KBM-7 (cell line): ENCODE data around the gene NUMB.

ENCODE experiments used
- DNase-seq: peaks from one replicate; pipeline ENCODE4 v3.0.0-alpha.2; 2015
- in situ Hi-C: fragments of 300-500 bp; cut with MboI; formaldehyde crosslinking; loops from 2 replicates; pipeline ENCODE4 v1.14.3; 2020; ENCODE audit warnings: low sequenced_read_pairs, low pct_unique_long_range_greater_than_20kb, mixed read lengths

Gene NUMB

DNA sequence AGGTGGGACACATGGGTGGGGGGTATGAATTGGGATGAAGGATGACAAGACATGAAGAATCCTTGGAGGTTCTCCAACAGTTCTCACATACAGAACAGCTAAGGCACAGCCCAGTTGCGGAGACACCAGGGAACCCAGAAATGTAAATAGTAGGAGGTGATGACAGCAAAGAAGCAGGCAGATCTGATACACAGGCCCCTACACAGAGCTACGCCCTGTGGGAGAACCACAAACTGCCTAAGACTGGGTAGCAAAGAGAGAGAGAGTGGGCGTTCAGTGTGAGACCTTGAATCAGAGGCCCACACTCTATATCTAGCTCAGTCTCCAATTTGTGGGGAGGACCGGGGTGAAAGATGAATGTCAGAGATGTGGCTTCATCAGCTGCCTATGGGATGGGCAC is 9.5 kb upstream of the NUMB start:
- DNase-seq = no peak
- in situ Hi-C loops = no loop called here

DNA sequence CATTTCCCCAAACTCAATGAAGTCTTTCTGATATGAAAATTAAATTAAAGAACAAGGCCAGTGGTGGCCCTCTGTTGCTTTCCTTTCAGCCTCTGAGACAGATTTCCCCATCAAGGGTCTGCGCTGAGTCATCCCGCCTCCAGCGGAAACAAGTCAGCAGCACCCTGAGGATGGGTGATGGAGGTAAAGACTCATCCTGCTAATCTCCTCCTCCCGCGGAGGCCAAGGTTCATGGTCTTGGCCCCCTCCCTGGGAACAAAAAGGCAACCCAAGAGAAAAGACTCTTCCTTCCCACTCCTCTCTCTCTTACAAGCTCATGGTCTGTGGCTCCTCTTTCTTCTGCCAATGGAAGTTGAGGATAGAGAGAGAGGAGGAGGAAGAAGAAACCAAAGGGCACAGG is 9.0 kb upstream of the NUMB start:
- in situ Hi-C loops = no loop called here
- no peak for DNase-seq

DNA sequence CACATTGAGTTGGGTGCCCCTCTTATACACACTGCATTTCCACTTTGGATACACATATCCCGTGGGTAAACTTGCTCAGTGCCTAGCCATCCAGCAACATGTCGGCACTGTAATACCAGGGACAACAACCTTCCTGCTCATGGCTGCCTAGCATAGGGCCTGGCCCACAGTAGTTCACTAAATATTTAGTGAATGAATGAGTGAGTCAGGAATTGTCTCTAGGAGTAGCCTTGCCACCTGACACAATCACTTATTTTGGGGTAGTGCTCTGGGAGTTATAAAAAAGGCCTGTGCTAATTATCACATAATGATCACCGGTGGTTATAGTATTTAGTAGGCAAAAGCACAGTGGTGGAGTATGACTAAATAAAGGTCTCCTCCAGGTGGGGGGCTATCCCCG is 8.5 kb upstream of the NUMB start:
- DNase-seq = no peak
- in situ Hi-C loops = no loop called here

DNA sequence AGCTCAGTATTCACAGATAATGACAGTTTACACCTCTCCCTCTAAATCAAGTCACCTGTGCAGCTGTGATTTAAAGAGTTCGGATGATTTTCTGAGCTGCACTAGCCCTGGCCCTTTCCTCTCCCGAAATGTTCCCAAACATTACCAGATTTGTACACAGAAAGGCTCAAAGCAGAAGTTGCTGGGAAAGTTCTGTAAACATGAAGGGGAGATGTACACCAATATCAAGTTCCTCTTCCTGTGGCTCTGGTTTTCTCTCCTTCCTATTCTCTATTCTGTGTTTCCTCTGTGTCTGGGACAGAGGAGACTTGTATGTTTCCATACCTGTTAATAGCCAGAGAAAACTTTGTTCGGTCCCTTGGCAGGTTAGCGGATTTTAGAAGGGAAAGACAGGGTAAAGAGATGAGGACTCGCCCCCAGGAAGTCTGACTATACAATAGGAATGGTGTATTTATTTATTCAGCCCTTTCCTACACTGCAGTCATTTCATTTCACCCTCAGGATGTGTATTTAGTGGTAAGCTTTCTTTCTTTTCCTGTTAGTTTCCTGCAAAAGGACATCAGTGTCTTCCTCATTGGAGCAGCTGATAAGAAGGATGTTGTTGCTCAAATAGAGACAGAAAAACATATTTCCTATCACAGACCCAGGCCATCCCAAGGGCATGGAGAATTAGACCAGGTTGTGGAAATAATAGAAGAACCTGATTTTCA is 7.6 kb upstream of the NUMB start:
- peak; percentile 63 for DNase-seq
- in situ Hi-C loops = no loop called here

DNA sequence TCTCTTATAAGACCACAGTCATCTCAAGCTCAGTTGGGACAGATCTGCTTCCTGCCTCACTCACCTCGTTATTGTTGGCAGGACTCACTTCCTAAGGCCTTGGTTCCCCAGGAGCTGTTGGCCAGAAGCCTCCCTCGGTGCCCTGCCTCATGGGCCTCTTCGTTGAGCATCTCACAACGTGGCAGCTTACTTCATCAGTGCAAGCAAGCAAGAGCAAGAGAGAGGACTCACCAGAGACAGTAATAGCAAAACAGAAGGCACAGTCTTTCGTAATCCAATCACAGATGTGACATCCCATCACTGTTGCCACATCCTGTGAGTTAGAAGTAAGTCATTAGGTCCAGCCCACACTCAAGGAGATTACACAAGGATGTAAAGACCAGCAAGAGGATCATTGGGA is 5.1 kb upstream of the NUMB start:
- in situ Hi-C loops = no loop called here
- DNase-seq = peak; percentile 76

DNA sequence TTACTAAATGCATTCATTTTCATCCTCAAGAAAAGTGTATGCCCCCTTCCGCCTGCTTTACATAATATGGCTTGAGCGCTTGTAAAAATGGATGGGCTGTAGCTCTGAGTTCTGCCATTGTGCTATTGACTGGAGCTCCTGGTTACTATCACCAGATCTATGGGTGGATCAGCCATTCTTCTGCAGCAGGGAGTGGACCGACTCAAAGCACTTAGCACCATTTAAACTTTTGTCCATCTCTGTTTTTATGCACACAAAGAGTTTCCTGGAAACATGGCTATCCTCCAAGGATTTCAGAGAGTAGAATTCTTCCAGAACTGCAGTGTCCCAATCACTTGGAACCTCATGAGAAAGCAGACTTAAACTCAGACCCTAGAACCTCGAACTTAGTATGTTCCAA is 4.5 kb upstream of the NUMB start:
- DNase-seq = no peak
- in situ Hi-C loops = no loop called here

DNA sequence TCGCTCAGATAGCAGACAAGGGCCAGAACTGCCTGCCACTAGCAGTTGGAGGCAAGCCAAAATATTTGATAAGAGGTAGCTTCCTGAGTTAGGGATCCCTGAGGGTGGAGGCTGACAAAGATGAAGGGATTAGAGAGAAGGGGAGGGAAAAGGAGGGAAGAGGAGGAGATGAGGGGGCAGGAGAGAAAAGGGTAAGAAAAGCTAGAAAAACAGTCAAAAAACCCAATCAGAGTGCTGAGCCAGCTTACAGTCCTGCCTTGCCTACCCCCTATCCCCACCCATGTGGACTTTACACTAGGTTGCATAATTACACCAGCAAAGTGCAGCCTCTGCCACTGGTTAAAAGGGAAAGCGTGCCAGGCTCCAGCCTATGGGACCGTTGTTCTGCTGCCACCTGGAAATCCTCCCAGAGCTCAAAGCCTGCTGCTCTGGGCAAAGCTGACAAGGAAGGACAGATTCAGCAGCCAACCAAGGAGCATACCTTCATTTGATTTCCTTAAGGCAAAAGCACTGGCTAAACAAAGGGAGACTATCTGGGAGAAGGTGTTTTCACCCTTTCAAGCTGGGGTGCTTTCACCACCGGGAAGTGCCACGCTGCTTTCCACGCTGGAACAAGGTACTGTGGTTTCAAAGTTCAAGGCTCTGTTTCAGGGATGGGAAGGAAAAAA is 3.8 kb upstream of the NUMB start:
- no peak for DNase-seq
- in situ Hi-C loops = no loop called here

DNA sequence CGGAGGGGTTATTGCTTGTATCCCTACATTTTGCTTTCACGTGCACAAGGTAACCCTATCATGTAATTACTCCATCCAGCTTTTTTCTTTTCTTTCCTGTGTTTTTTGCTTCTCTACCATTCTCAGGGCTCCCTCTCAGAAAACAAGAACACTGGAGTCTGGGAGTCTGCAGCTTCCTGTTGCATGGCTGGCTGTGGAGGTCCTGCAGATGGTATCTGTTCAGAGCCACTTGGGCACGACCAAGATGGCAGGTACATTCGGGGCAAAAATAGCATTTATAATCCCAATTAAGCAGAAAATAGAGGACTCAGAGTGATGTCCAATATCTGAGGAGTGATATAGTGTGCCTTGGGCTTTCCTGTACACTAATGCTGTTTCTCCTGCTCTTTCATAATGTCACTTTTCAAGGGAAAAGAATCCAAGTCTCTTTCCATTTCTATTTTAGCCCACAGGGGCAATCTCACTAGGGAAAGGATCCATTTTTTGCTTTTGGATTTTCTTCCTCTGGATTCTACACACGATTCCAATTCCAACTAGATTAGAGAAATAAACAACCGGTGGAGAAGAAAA is 3.2 kb upstream of the NUMB start:
- in situ Hi-C loops = no loop called here
- DNase-seq = no peak

DNA sequence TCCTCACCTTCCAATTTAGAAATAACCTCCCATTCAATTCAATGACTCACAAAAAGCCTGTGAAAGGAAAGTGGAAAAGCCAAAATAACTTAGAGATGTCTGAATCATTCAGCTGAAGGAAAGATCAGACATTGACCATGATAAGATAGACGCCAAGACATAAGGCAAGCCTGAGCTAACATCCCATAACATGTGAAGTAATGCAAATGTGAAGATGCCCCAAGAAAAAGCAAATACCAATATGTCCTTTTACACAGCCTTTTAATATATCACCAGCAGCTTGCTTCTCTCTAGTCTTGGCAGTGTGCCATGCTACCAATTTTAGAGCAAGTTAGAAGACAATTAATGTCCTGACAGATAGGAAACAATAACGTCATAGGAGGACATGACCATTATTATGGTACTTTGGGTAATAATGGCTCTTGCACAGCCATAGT is 2.4 kb upstream of the NUMB start:
- in situ Hi-C loops = no loop called here
- DNase-seq = no peak

DNA sequence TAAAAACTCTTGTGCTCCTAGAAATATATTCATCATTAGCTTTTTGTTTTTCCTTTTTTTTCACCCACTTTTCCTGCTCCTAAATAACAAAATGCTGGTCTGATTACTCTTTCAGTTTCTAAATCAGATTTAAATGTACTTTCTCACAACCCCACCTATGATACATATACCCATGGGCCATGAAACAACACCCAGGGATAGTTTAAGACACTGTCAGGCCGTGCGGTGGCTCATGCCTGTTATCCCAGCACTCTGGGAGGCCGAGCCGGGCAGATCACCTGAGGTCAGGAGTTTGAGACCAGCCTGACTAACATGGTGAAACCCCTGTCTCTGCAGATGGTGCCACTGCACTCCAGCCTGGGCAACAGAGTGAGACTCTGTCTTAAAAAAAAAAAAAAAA is 1.6 kb upstream of the NUMB start:
- in situ Hi-C loops = no loop called here
- no peak for DNase-seq

DNA sequence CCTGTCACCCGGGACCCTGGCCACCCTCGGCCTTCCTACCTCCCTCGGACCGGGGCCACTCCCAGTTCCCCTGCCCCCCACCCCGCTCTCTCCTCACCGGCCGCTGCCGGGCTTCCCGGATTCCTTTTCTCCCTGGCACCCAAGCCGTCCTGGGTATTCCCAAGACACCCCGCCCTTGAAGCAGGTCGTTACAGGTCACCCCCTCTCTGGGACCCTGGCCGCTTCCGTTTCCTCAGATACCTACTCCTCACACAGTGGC is 493 bp downstream of the NUMB start:
- in situ Hi-C loops = no loop called here
- DNase-seq = no peak

DNA sequence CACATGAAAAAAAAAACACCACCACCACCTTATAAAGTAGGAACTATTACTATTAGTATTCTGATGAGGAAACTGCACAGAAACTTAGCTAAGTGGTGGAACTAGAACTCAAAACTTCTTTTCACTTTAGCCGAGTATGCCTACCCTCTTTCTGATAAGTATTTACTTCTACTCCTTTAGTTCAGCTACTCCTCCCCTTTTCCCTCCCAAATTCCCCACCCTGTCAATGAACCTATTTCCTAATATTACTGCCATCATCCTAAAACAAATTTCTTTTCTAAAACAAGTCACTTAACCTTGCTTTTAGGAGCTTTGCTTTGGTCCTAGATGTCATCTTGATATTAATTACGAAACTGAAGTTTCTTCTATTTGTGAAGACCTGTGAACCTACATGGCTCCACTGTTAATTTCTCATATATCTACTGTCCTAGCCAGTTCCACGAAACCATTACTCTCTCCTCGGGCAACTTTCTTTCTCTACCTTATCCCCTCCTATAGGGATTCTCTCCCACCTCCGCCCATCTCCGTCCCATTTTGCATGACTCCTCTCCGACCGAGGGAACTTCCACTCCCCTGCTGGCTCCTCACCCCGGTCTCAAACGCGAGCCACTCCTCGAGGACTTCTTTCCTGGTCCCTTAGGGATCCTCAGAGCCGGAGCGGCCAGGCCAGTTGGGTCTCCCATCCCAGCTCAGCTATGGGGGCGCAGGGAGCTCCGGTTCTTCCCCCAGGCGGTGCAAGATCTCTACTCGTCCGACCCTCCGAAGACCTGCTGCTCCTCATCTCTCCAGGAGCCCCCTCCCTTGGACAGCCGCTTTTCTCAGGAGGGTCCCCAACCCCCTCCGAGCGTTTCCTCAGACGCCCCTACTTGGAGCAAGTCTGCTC is 1.1 kb downstream of the NUMB start:
- in situ Hi-C loops = no loop called here
- peak; percentile 39 for DNase-seq

DNA sequence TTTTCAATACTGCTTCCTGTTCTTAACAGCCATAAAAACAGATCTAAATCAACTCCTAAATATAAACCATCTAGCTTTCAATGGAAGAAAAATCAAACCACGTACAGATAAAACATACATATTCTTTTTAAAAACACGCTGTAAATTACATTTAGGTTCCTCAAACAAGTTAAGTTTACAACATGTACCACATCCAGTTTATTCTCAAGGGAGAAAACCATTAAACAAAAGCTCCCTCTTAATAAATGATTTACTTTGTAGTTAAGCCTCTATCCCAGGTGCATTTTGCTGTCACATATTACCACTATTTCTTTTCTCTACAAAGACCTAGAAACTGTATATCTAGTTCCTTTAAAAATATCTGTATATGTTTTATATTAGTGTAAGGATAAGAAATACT is 3.1 kb downstream of the NUMB start:
- in situ Hi-C loops = no loop called here

DNA sequence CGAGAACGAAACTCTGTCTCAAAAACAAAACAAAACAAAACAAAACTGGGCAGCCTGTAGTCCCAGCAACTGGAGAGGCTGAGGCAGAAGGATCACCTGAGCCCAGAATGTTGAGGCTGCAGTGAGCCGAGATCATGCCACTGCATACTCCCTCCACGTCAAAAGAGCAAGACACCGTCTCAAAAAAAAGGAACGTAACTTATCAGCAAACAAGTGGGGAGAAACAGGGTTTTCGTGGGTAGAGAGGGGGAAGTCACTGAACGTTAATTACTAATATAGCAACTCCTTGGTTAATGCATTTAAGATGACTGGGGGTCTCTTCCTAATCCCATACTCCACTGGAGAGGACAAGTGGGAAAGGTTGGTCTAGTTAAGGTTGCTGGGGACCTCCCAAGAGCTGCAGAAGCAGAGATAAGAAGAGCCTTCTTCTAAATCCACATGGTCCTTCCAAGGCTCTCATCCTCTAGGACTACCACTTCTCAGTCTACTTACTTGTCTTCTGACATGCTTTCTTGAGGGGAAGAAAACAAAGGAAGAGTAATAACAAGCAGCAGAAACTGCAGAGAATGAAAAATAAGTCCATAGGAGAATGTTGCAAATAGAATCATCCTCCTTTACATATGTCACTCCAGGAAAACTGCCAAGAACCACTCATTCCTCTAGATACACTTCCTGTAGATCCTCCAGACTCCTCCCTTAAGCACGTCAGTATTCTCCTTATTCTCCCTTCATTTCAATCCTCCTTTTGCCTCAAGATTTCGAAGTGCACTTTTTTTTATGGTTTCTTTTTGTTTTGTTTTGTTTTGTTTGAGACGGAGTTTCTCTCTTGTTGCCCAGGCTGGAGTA is 5.8 kb downstream of the NUMB start:
- in situ Hi-C loops = no loop called here
- peak; percentile 44 for DNase-seq

More for the DNA sequence above, 3.1 kb downstream of the NUMB start:
- DNase-seq = no peak

DNA sequence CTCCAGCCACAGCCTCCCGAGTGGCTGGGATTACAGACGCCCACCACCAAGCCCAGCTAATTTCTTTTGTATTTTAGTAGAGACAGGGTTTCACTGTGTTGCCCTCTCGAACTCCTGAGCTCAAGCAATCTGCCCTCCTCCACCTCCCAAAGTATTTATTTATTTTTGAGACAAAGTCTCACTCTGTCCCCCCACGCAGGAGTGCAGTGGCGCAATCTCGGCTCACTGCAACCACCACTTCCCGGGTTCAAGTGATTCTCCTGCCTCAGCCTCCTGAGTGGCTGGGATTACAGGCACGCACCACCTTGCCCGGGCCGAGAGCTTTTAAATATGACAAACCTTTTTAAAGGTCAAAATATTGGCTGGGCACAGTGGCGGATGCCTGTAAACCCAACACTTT is 14.6 kb downstream of the NUMB start:
- in situ Hi-C loops = no loop called here
- DNase-seq = no peak

DNA sequence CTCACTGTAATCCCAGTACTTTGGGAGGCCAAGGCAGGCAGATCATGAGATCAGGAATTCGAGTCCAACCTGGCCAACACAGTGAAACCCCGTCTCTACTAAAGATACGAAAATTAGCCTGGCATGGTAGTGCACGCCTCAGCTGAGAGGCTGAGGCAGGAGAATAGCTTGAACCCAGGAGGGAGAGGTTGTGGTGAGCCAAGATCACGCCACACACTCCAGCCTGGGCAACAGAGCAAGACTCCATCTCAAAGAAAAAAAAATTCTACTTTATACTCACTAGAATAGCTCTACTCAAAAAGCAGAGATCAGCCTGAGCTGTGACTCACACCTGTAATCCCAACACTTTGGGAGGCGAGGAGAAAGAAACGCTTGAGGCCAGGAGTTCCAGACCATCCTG is 17.1 kb downstream of the NUMB start:
- DNase-seq = no peak
- in situ Hi-C loops = no loop called here

DNA sequence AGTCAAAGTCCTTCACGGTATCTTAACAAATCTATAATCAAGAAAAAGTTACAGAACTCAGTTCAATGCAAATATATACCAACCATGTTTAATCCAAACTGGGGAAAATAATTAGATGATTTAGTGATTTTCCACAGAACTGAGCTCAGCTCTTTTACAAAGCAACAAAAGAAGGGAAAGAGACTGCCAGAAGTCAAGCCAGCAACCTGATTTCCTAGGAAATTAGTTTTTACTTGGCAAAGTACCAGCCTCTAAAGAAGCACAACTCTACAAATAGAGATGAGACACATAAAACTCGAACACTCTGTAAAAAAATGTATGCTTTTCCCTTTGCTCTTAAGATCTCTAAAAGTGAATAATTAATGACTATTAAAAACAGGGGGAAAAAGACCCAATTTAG is 19.4 kb downstream of the NUMB start:
- in situ Hi-C loops = no loop called here
- no peak for DNase-seq

DNA sequence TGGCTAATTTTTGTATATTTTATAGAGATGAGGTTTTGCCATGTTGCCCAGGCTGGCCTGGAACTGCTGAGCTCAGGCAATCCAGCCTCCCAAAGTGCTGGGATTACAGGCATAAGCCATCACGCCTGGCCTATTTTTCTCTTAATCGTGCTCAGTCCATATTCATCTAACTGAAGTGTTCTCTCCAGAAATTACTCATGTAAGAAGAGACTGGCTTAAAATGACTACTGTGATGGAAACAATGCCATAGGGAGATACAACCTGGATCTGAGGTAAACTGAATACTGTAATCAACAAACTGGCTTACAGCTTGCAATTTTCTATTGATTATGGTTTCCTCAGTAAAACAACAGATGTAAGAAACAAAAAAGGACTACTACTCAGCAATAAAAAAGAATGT is 21.1 kb downstream of the NUMB start:
- in situ Hi-C loops = no loop called here
- no peak for DNase-seq

DNA sequence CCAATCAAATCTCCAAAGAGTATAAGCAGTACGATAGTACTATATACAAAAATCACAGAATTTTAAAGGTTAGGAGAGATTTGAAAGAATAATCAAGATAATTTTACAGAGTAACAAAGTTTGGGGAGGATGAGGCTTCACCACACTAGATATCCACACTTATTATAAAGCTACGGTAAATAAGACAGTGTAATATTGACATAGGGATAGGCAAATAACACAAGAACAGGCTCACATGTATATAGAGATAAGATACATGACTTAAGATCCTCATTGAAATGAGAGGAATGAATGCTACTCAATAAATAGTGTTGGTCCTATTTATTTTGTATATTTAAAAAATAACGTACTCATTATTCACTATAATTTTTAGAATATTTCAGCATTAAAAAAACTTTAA is 26.2 kb downstream of the NUMB start:
- in situ Hi-C loops = no loop called here
- DNase-seq = no peak
